PC-9 (cell line): ENCODE data around the gene TMUB1. TPM values are rescaled to one million over a fixed set of nuclear protein-coding genes. Genes with fewer than 3 reads are reported as not detected.

ENCODE experiments used
- BruUV-seq: library from RNA; stranded (reverse); fragments of 400-500 nt; replicated peaks from 2 replicates; lab custom pipeline; 2021; lab: Mats Ljungman, UMichigan
- CTCF ChIA-PET: fragments of 300-600 bp; sonication (Branson Sonifier 250); formaldehyde crosslinking; loops from one replicate; lab custom pipeline; 2022; ENCODE audit warnings: antibody characterized with exemption; lab: Charles Lee
- POLR2A ChIA-PET: fragments of 300-600 bp; sonication (Branson Sonifier 250); formaldehyde crosslinking; loops from one replicate; lab custom pipeline; 2022; ENCODE audit warnings: antibody characterized with exemption; ENCODE audit not compliant: unreplicated experiment; lab: Charles Lee
- DNase-seq, 2 experiments: peaks; one replicate each; pipeline versions ENCODE4 v3.0.0 to v3.0.0-alpha.2; 2015 to 2022; ENCODE audit warnings: mixed read lengths in 1 of 2
- H2AFZ ChIP-seq: fragments of 200-600 bp; sonication (generic); 2 replicates; pipeline ENCODE4 v1.8.1; 2017; ENCODE audit warnings: antibody characterized with exemption
- H3F3A ChIP-seq: fragments of 200-600 bp; sonication (generic); 2 replicates; pipeline ENCODE4 v1.8.1; 2017; ENCODE audit warnings: antibody characterized with exemption, mild to moderate bottlenecking, low read depth; ENCODE audit not compliant: insufficient read depth
- H3K27ac ChIP-seq: fragments of 200-600 bp; sonication (generic); 2 replicates; pipeline ENCODE4 v1.6.1; 2016; ENCODE audit warnings: mixed run types
- H3K27me3 ChIP-seq: fragments of 200-600 bp; sonication (generic); 2 replicates; pipeline ENCODE4 v1.6.1; 2016; ENCODE audit warnings: low read depth, mixed run types; ENCODE audit not compliant: insufficient read depth
- H3K36me3 ChIP-seq: fragments of 200-600 bp; sonication (generic); 2 replicates; pipeline ENCODE4 v1.6.1; 2016; ENCODE audit warnings: low read depth, mixed run types
- H3K4me1 ChIP-seq: fragments of 200-600 bp; sonication (generic); replicated peaks from 2 replicates; pipeline ENCODE4 v1.6.1; 2016; ENCODE audit warnings: mixed run types; ENCODE audit not compliant: insufficient read depth
- H3K4me2 ChIP-seq: fragments of 200-600 bp; sonication (generic); 2 replicates; pipeline ENCODE4 v1.6.1; 2017; ENCODE audit warnings: mixed run types
- H3K4me3 ChIP-seq: fragments of 200-600 bp; sonication (generic); 2 replicates; pipeline ENCODE4 v1.6.1; 2016; ENCODE audit warnings: mixed run types
- H3K79me2 ChIP-seq: fragments of 200-600 bp; sonication (generic); 2 replicates; pipeline ENCODE4 v1.6.1; 2017; ENCODE audit warnings: low read depth, mixed run types
- H3K9me2 ChIP-seq: fragments of 200-600 bp; sonication (generic); 2 replicates; pipeline ENCODE4 v1.8.1; 2017; ENCODE audit warnings: mild to moderate bottlenecking; ENCODE audit not compliant: insufficient read depth
- H3K9me3 ChIP-seq: fragments of 200-600 bp; sonication (generic); 2 replicates; pipeline ENCODE4 v1.8.1; 2016; ENCODE audit warnings: low read depth; ENCODE audit not compliant: insufficient read depth
- H4K20me1 ChIP-seq: fragments of 200-600 bp; sonication (generic); 2 replicates; pipeline ENCODE4 v1.8.1; 2017; ENCODE audit not compliant: insufficient read depth
- EZH2 ChIP-seq: fragments of 200-600 bp; sonication (generic); IDR thresholded peaks from 2 replicates; pipeline ENCODE4 v1.8.0; 2017; ENCODE audit warnings: antibody characterized with exemption, low read depth
- intact Hi-C: fragments of 100-400 bp; cut with micrococcal nuclease; formaldehyde crosslinking; loops from one replicate; pipeline ENCODE4 v1.10.0; 2022; ENCODE audit not compliant: unreplicated experiment
- total RNA-seq: library from RNA; stranded (reverse); gene quantifications from 2 replicates; pipeline ENCODE4 v1.2.3, GENCODE V29; 2021
- TF ChIP-seq, protein P1 (sequence below): fragments of 200-600 bp; sonication (generic); conservative IDR thresholded peaks from 2 replicates; pipeline ENCODE4 v1.6.1; 2017; ENCODE audit warnings: mixed run types, antibody characterized with exemption, mild to moderate bottlenecking, moderate library complexity

Gene TMUB1
- total RNA-seq, 1 experiment from 2014 or later: 87.8 TPM

DNA sequence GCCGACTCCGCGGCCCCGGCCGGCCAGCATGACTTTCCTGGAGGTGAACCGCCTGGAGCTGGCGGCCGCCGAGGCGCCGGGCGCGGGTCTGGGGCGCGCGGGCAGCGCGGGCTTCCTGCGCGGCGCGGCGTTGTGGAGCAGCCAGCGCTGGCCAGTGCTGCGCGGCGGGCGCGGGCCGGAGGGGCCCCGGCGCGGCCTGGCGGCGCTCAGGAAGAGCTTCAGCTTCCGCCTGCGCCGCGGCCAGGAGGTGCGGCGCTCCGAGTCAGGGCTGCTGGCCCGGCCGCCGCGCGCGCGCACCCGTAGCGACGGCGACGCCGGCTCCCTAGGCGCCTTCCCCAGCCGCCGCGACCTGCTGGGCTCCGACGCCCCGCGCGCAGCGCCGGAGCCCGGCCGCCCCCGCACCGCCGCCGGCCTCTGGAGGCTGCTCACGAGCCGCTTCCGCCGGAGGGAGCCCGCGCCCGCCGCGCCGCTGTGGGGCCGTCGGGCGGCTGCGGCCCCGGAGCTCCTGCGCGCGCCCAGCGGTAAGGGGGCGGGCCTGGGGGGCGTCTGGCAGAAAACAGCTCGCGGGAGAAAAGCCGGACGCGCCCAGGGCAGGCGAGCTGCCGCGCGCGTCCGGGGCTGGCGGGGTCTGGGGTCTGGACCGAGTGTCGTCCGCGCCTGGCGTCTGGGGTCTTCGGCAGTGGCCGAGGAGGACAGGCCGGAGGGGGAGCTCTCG lies 32.0 kb upstream of the TMUB1 start:
- Histone ChIP-seq H3K4me1 (peaks cover 30% of the 10 kb centered on the region), H4K20me1 (peaks cover 55% of the 10 kb centered on the region), H3K9me3 (no peaks in the 10 kb centered on the region), H3K9me2 (no peaks in the 10 kb centered on the region), H3K36me3 (no peaks in the 10 kb centered on the region), H3K27me3 (no peaks in the 10 kb centered on the region), H3K79me2 (peaks cover 32% of the 10 kb centered on the region), H3K27ac (no peak overlapping the region), H3K4me3 (no peak overlapping the region), H3K4me2 (0 out of 2 replicates have a peak overlapping the region, but pooled peaks have one; percentile 7), H3F3A (peaks cover 30% of the 10 kb centered on the region), H2AFZ (no peak overlapping the region)
- ChIA-PET POLR2A (interaction anchor here (0.6 to 1.0 kb wide), 2 partner anchors 112 to 212 kb away, joined by 5 to 7 read pairs; partner anchors contain the start of gene ABCF2), CTCF (interaction anchor here (0.6 kb wide), 2 partner anchors 91 to 1711 kb away, joined by 3 read pairs; partner anchors contain the start of gene ATG9B)
- intact Hi-C loops: loop anchor here (10.0 kb wide), 1 partner anchor 670 kb away; no protein-coding TSS in a partner anchor
- no peak for DNase-seq
- no peak for TF ChIP-seq EZH2
- TF ChIP-seq, protein P1, sequence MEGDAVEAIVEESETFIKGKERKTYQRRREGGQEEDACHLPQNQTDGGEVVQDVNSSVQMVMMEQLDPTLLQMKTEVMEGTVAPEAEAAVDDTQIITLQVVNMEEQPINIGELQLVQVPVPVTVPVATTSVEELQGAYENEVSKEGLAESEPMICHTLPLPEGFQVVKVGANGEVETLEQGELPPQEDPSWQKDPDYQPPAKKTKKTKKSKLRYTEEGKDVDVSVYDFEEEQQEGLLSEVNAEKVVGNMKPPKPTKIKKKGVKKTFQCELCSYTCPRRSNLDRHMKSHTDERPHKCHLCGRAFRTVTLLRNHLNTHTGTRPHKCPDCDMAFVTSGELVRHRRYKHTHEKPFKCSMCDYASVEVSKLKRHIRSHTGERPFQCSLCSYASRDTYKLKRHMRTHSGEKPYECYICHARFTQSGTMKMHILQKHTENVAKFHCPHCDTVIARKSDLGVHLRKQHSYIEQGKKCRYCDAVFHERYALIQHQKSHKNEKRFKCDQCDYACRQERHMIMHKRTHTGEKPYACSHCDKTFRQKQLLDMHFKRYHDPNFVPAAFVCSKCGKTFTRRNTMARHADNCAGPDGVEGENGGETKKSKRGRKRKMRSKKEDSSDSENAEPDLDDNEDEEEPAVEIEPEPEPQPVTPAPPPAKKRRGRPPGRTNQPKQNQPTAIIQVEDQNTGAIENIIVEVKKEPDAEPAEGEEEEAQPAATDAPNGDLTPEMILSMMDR: no peak
- no TSS peak for BruUV-seq

- Histone ChIP-seq H3K27ac (peak overlapping the region; percentile 77), H3K4me3 (peak overlapping the region; percentile 16; the same call in 1 of the 2 replicates), H3K9me3 (no peaks in the 10 kb centered on the region), H3K4me1 (peaks cover 30% of the 10 kb centered on the region), H4K20me1 (peaks cover 63% of the 10 kb centered on the region), H2AFZ (no peak overlapping the region), H3K79me2 (peaks cover 32% of the 10 kb centered on the region), H3K9me2 (no peaks in the 10 kb centered on the region), H3K4me2 (peak overlapping the region; percentile 58), H3K27me3 (no peaks in the 10 kb centered on the region), H3K36me3 (no peaks in the 10 kb centered on the region), H3F3A (peaks cover 38% of the 10 kb centered on the region)
- ChIA-PET CTCF (no interaction called here), POLR2A (interaction anchor here (1.0 kb wide), 1 partner anchor 86 kb away, joined by 4 read pairs; the partner anchor contains the start of gene ABCB8)
- peak in 1 of 2 experiments; percentile 51 for DNase-seq
- intact Hi-C loops: loop anchor here (5.0 to 10.0 kb wide), 4 partner anchors 113 to 792 kb away; partner anchors contain the start of genes ABCF2, ACTR3C and LRRC61
- no peak for TF ChIP-seq EZH2
- TF ChIP-seq, protein P1: no peak
- TSS peak; percentile 49 for BruUV-seq
Measured at GRCh38 chr7:151114151-151115090, 31.1 kb upstream of the TMUB1 start.
